Measurements from ENCODE around the gene CCNB2. TPM values are rescaled to one million over a fixed set of nuclear protein-coding genes. Genes with fewer than 3 reads are reported as not detected.

Gene CCNB2
- total and polyA plus RNA-seq, 2 donors (not counting 3 experiments of a cell fraction or from before 2014, with no cell fraction given), result 55.9 to 65.2 TPM

- Histone ChIP-seq H3K4me3 (replicated peaks in 1 of 3; ENCODE audit: insufficient read depth in 1 of 3, low read depth in 1 of 3, low read length in 3 of 3) (no peak overlapping the region), H3K9ac (replicated peaks; ENCODE audit: extremely low read depth, insufficient read depth, low read length) (no peak overlapping the region), H3K27ac (ENCODE audit: insufficient read depth, low read depth, low read length) (no peak overlapping the region), H3K4me2 (ENCODE audit: insufficient read depth, low read length) (no peak overlapping the region), H3K9me3 (replicated peaks; ENCODE audit: control insufficient read depth, insufficient read depth, low read length) (no peaks in the 10 kb centered on the region), H3K9me1 (replicated peaks; ENCODE audit: control insufficient read depth, extremely low read depth, insufficient read depth, low read length) (no peaks in the 10 kb centered on the region), H3K27me3 (ENCODE audit: control insufficient read depth in 2 of 2, insufficient read depth in 2 of 2, low read length in 2 of 2) (no peaks in the 10 kb centered on the region), H3K36me3 (ENCODE audit: control insufficient read depth in 2 of 2, extremely low read depth in 1 of 2, insufficient read depth in 2 of 2, low read length in 2 of 2) (peaks cover 12 to 21% of the 10 kb centered on the region in 2 experiments), H3K79me2 (ENCODE audit: control insufficient read depth, insufficient read depth, low read length) (peaks cover 20% of the 10 kb centered on the region), H3K4me1 (ENCODE audit: control insufficient read depth, extremely low read depth, insufficient read depth, low read length) (no peaks in the 10 kb centered on the region), H2AFZ (ENCODE audit: low read depth, low read length) (no peak overlapping the region), H4K20me1 (replicated peaks; ENCODE audit: control insufficient read depth, extremely low read depth, insufficient read depth, low read length) (no peaks in the 10 kb centered on the region)
- POLR2A ChIA-PET, result no interaction called here
- dilution Hi-C loops (cut with MboI; ENCODE audit: extremely low pct_ligation_motif_present, low sequenced_read_pairs) (no loop called here), intact Hi-C loops (cut with micrococcal nuclease) (no loop called here)
- no TSS peak for BruUV-seq (replicated peaks)
- CTCF ChIA-PET, result no interaction called here
- TF ChIP-seq CTCF (IDR thresholded peaks at IDR 0.05; ENCODE audit: extremely low read depth in 1 of 2, insufficient read depth in 1 of 2, low read depth in 1 of 2, low read length in 2 of 2) (no peak), GATA2 (IDR thresholded peaks at IDR 0.05; ENCODE audit: insufficient read depth, insufficient read length, low read depth, low read length) (no peak), FOS (IDR thresholded peaks at IDR 0.05; ENCODE audit: borderline replicate concordance, insufficient read depth, low read length) (no peak), POLR2AphosphoS5 (IDR thresholded peaks at IDR 0.05; ENCODE audit: insufficient read depth, low read depth, low read length) (no peak), JUN (IDR thresholded peaks at IDR 0.05; ENCODE audit: borderline replicate concordance, insufficient read depth, insufficient read length, low read depth) (no peak), MAX (IDR thresholded peaks at IDR 0.05; ENCODE audit: insufficient read depth, insufficient read length) (no peak), MYC (IDR thresholded peaks at IDR 0.05; ENCODE audit: low read depth, low read length) (no peak), POLR2A (IDR thresholded peaks at IDR 0.05; ENCODE audit: low read depth, low read length) (no peak), EZH2 (IDR thresholded peaks at IDR 0.05; ENCODE audit: borderline replicate concordance, low read depth, low read length, severe bottlenecking) (no peak)
- DNase-seq (ENCODE audit: low read depth, low spot score) (no peak), FAIRE-seq (no peak)
These were observed 29.0 kb downstream of the CCNB2 start for GRCh38 chr15:59133929-59134427.

Measured in endothelial cell of umbilical vein (primary cell).